IPS-20b (cell line): ENCODE measurements around the gene CHSY3.

ENCODE experiments used
- H3K27ac ChIP-seq: one replicate; pipeline ENCODE4 v1.5.1; 2013; ENCODE audit warnings: low read length
- H3K27me3 ChIP-seq: 2 replicates; pipeline ENCODE4 v1.6.1; 2013; ENCODE audit warnings: mild to moderate bottlenecking, low read length, inconsistent platforms; ENCODE audit not compliant: insufficient read depth
- H3K36me3 ChIP-seq: 2 replicates; pipeline ENCODE4 v1.6.1; 2013; ENCODE audit warnings: low read depth, mild to moderate bottlenecking, inconsistent platforms, low read length, moderate library complexity; ENCODE audit not compliant: insufficient read depth
- H3K4me1 ChIP-seq: 2 replicates; pipeline ENCODE4 v1.6.1; 2013; ENCODE audit warnings: mild to moderate bottlenecking, control low read depth, inconsistent platforms, low read length, moderate library complexity; ENCODE audit not compliant: insufficient read depth
- H3K4me3 ChIP-seq: 2 replicates; pipeline ENCODE4 v1.5.1; 2013; ENCODE audit warnings: mild to moderate bottlenecking, low read length, inconsistent platforms
- H3K9ac ChIP-seq: 2 replicates; pipeline ENCODE4 v1.6.1; 2013; ENCODE audit warnings: low read depth, mild to moderate bottlenecking, inconsistent platforms, low read length, moderate library complexity
- H3K9me3 ChIP-seq: 2 replicates; pipeline ENCODE4 v1.6.1; 2013; ENCODE audit warnings: mild to moderate bottlenecking, low read depth, low read length, inconsistent platforms; ENCODE audit not compliant: insufficient read depth

CHSY3 gene

DNA sequence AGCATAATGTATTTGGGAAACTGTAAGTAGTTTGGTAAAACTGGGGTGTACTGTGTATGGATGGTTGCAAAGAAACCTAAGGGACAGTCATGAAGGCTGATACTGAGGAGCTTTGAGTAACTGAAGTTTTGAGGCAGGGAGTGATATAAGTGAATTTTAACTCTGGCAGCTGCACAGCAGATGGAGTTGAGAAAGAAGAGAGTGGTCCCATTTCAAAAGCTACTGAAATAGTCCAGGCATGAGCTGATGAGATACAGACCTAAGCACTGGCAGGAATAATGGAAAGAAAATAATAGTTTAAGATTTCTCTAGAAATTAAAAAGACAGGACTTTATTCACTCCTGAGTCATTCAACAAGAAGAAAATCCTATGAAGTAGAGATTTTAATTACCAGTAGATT lies 232.0 kb downstream of the CHSY3 start:
- no peaks in the 10 kb centered on the region for H3K9me3 ChIP-seq
- H3K27ac ChIP-seq = no peak overlapping the region
- H3K9ac ChIP-seq = no peak overlapping the region
- H3K27me3 ChIP-seq = no peaks in the 10 kb centered on the region
- no peaks in the 10 kb centered on the region for H3K4me1 ChIP-seq
- no peaks in the 10 kb centered on the region for H3K36me3 ChIP-seq
- no peak overlapping the region for H3K4me3 ChIP-seq

DNA sequence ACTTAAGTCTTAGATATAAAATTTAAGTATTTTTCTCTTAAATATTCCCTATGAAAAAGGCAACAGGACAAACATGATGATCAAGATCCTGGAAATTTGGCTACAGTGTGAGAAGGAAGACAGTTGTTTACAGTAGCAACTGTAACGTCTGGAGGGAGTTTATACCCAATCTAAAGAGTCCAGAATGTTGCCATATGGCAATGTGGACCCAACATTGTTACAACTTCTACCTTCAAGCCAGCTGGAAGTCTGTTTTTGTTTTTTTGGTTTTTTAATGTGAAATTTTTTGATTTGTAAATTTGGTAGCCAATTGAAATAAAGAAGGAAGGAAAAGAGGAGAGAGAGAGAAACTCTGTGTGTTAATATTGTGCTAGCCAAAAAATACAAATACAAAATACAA lies 233.4 kb downstream of the CHSY3 start:
- H3K36me3 ChIP-seq = no peaks in the 10 kb centered on the region
- H3K4me3 ChIP-seq = no peak overlapping the region
- no peaks in the 10 kb centered on the region for H3K9me3 ChIP-seq
- H3K27me3 ChIP-seq = no peaks in the 10 kb centered on the region
- H3K9ac ChIP-seq = no peak overlapping the region
- no peak overlapping the region for H3K27ac ChIP-seq
- no peaks in the 10 kb centered on the region for H3K4me1 ChIP-seq

DNA sequence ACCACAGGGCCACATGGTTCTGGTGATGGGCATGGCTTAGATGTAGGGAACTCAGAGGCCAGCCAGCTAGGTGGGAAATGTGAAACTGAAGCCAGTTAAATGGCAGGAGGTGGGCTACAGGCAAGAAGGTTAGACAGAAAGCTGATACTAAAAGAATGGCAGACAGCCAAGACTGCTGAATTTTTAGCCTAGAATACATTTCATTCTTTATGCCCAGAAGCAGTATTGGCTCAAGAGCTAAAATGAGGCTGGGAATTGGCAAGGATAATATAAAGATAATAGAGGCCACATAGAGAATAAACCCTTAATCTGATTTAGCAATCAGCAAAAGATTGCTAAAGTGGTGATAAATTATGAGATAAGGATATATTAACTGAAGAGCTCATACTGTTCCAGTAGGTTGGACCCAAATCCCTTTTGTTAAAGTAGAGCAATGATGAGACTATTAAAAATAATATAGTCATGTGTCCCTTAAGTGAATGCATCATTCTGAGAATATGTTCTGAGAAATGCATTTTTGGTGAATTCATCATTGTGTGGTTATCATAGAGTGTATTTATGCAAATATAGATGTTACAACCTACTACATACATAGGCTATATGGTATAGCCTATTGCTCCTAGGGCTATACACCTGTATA lies 234.3 kb downstream of the CHSY3 start:
- H3K9ac ChIP-seq = no peak overlapping the region
- no peaks in the 10 kb centered on the region for H3K36me3 ChIP-seq
- H3K27ac ChIP-seq = no peak overlapping the region
- H3K4me1 ChIP-seq = no peaks in the 10 kb centered on the region
- no peaks in the 10 kb centered on the region for H3K9me3 ChIP-seq
- no peak overlapping the region for H3K4me3 ChIP-seq
- no peaks in the 10 kb centered on the region for H3K27me3 ChIP-seq

DNA sequence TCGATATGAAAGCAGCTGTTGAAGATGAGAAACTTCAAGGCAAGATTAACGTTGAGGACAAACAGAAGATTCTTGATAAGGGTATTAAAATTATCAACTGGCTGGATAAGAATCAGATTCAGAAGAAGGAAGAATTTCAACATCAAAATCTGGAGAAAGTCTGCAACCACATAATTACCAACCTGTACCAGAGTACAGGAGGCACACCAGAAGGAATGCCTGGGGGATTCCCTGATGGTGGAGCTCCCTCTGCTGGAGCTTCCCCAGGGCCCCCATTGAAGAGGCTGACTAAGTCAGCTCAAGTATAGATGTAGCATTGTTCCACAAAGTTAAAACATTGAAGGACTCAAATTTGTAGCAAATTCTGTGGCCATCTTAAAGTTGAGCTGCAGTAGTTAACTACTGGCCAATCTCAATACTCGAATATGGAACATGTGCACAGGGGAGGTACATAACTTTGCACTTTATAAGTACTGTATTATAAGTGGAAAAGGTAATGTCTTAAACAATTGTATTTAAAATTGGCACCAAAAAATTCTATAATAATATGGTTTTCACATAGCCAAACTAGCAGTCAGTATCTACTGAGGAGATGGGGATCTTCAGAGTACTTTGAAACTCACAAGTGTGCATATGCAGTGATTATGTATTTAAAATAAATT lies 237.5 kb downstream of the CHSY3 start:
- Histone ChIP-seq H3K36me3 (no peaks in the 10 kb centered on the region), H3K4me1 (no peaks in the 10 kb centered on the region), H3K9ac (no peak overlapping the region), H3K4me3 (no peak overlapping the region), H3K9me3 (no peaks in the 10 kb centered on the region), H3K27me3 (no peaks in the 10 kb centered on the region), H3K27ac (no peak overlapping the region)

DNA sequence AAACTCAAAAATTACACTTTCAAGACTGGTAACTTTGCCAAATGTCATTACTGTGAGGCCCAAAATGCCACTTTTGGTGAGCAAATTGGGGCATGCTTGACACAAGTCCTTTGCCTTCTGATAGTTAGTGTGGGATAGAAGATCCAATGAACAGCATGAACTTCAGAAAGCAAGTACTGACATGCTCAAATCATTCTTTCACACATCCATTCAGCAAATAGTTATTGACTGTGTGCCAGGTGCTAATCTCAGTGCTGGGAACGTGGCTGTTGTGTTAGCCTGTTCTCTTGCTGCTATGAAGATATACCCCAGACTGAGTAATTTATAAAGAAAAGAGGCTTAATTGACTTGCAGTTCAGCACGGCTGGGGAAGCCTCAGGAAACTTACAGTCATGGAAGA lies 247.0 kb downstream of the CHSY3 start:
- H3K27me3 ChIP-seq = no peaks in the 10 kb centered on the region
- H3K4me3 ChIP-seq = no peak overlapping the region
- H3K4me1 ChIP-seq = peaks cover 15% of the 10 kb centered on the region
- no peaks in the 10 kb centered on the region for H3K9me3 ChIP-seq
- no peaks in the 10 kb centered on the region for H3K36me3 ChIP-seq
- H3K9ac ChIP-seq = no peak overlapping the region
- no peak overlapping the region for H3K27ac ChIP-seq

DNA sequence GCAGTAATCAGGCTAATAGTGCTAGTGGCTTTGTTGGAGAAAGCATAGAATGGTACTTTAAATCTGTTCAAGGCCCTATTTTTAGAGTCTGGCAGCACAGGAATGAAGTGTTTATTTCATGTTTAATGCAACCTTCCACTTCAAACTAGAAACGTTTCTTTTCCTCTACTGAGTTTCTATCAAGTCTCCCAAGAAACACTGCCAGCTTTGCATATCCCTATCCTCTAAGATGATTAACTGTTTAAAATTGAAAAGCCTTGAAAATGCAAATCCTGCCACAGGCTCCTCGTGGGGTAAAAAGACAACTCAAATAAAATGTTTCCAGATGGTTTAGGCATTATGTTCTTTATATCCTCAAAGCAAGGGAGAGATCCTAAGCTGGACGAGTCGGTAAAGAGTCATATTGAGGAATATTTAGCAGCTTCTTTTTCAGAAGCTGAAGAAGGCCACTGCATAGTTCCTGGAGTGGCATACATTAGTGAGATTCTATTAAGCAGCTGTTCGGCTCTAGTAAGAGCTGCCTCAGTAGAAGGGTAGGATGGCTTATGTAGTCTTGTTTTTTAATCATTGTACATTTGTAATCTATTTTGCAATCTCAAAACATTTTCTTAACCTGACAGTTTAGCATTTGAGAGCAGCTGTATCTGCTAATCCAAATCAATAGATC lies 251.2 kb downstream of the CHSY3 start:
- H3K27ac ChIP-seq = no peak overlapping the region
- no peaks in the 10 kb centered on the region for H3K27me3 ChIP-seq
- peaks cover 29% of the 10 kb centered on the region for H3K4me1 ChIP-seq
- no peaks in the 10 kb centered on the region for H3K36me3 ChIP-seq
- H3K9ac ChIP-seq = no peak overlapping the region
- H3K4me3 ChIP-seq = no peak overlapping the region
- H3K9me3 ChIP-seq = no peaks in the 10 kb centered on the region

DNA sequence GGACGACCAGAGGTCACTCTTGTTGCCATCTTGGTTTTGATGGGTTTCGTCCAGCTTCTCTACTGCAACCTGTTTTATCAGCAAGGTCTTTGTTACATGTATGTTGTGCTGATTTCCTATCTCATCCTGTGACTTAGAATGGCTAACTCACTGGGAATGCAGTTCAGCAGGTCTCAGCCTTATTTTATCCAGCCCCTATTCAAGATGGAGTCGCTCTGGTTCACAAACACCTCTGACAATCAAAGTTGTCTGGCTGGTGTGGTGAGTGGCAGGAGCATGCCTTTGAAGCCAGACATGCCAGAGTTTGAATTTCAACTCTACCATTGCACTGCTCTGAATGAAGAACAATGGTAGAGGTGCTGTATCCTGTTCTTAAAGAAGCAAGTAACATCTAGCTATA lies 253.8 kb downstream of the CHSY3 start:
- H3K27ac ChIP-seq = no peak overlapping the region
- no peak overlapping the region for H3K9ac ChIP-seq
- H3K36me3 ChIP-seq = no peaks in the 10 kb centered on the region
- H3K4me1 ChIP-seq = peaks cover 29% of the 10 kb centered on the region
- no peaks in the 10 kb centered on the region for H3K9me3 ChIP-seq
- no peaks in the 10 kb centered on the region for H3K27me3 ChIP-seq
- H3K4me3 ChIP-seq = no peak overlapping the region

DNA sequence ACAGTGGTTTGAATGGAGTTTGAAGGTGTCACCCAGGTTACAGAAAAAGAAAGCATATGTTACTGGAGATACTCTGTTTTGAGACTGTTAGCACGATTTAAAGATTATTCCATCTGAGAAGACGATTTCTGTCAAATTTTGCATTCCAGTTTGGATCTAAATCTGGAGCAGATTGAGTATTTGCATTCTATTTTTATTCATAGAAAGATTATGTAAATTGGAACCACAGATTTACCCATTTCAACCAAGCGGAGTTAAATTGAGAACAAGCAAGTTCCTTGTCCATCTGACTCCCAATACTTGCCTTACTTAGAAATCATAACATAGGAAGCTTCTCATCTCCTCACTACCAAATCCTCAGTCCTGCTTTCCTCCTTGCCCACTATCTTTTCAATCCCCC lies 255.7 kb downstream of the CHSY3 start:
- H3K36me3 ChIP-seq = no peaks in the 10 kb centered on the region
- H3K4me1 ChIP-seq = peaks cover 29% of the 10 kb centered on the region
- H3K9me3 ChIP-seq = no peaks in the 10 kb centered on the region
- no peaks in the 10 kb centered on the region for H3K27me3 ChIP-seq
- H3K4me3 ChIP-seq = no peak overlapping the region
- H3K9ac ChIP-seq = no peak overlapping the region
- H3K27ac ChIP-seq = no peak overlapping the region

DNA sequence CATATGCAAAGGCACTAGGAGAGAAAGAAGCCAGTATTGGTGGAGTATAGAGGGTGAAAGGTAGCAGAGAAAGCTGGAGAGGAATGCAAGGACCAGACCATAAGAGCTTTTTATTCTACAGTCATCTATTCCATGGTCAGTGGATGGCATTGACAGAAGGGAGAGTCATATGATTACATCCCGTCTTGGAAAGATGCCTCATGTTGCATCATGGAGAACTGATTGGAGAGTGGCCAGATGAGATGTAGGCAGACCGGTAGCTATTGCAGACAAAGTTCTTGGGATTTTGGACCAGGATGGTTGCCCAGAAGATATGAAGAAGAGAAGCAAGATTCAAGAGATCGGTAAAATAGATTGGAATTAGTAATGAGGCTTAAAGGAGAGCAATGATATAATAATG lies 260.7 kb downstream of the CHSY3 start:
- Histone ChIP-seq H3K4me1 (peaks cover 18% of the 10 kb centered on the region; the same call in 1 of the 2 replicates), H3K9me3 (no peaks in the 10 kb centered on the region), H3K27me3 (no peaks in the 10 kb centered on the region), H3K27ac (no peak overlapping the region), H3K36me3 (no peaks in the 10 kb centered on the region), H3K4me3 (no peak overlapping the region), H3K9ac (no peak overlapping the region)

DNA sequence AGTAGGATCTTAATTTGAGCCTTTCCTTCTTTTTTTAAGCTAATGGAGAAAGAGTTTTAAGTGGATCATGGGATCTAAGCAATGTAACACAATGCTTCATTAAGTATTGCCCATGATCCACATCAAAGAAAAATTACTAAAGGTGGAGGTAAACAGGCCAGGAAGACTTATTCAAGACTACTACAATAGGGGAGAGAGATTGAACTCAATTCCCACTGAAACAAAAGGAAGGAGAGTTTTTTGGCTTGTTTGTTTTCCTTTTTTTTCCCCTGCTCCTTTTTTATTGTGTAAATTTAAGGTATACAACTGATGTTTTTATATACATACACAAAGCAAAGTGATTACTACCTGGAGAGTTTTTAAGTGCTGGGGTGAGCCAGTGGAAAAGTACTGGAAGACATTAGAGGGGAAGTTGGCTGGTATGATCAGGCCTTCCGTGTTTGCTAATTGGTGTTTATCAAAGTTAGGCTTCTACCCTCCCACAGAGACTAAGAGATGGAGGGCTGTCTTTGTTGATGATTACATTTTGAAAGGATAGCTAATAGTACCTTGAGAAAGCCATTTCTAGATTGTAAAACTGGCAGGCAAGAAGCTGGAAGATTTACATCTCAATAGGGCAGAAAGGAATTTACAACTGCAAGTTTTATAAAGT lies 262.7 kb downstream of the CHSY3 start:
- H3K4me1 ChIP-seq = peaks cover 23% of the 10 kb centered on the region
- H3K27me3 ChIP-seq = no peaks in the 10 kb centered on the region
- H3K9ac ChIP-seq = 0 out of 2 replicates have a peak overlapping the region, but pooled peaks have one; percentile 11
- no peaks in the 10 kb centered on the region for H3K9me3 ChIP-seq
- H3K27ac ChIP-seq = no peak overlapping the region
- peak overlapping the region; percentile 32; the same call in 1 of the 2 replicates for H3K4me3 ChIP-seq
- no peaks in the 10 kb centered on the region for H3K36me3 ChIP-seq

DNA sequence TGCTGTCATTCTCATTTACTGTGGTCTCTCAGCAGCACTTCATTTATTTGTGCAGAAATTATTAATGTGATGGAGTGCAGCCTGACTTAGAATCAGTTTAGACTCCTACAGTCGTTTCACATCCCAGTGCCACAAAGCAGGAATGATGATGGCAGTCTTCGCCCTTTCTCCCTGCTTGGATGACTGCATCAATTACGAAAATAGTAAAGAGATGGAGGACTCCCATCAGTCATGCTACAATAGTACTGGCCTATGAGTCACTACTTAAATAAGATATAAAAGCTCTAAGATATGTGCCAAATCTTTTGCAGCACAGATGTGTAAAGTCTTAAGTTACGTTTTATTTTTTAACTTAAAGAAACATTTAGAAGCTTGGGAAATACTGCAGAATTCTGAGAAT lies 263.9 kb downstream of the CHSY3 start:
- Histone ChIP-seq H3K9ac (peak overlapping the region; percentile 11; the same call in 1 of the 2 replicates), H3K4me1 (peaks cover 23% of the 10 kb centered on the region), H3K9me3 (no peaks in the 10 kb centered on the region), H3K36me3 (no peaks in the 10 kb centered on the region), H3K27me3 (no peaks in the 10 kb centered on the region), H3K4me3 (no peak overlapping the region), H3K27ac (no peak overlapping the region)
